WTC11 (cell line): ENCODE results near the gene SH3GL2. TPM values are rescaled to one million over a fixed set of nuclear protein-coding genes. Genes with fewer than 3 reads are reported as not detected.

Source experiments
- ATAC-seq: fragments of 200-7000 bp; cut with Tn5 transposase; 2 replicates; pipeline ENCODE4 v1.10.0; 2021; ENCODE audit warnings: mild to moderate bottlenecking, moderate library complexity
- CTCF ChIA-PET: fragments of 300-600 bp; sonication (Branson Sonifier 250); formaldehyde crosslinking; loops from one replicate; lab custom pipeline; 2021; ENCODE audit warnings: antibody characterized with exemption; lab: Charles Lee
- POLR2A ChIA-PET: fragments of 350-600 bp; sonication (Branson Sonifier 250); formaldehyde crosslinking; loops from one replicate; lab custom pipeline; 2021; ENCODE audit warnings: antibody characterized with exemption; lab: Charles Lee
- DNase-seq: peaks from one replicate; pipeline ENCODE4 v3.0.0; 2021; ENCODE audit warnings: low spot score
- H3K27ac Mint-ChIP-seq: 2 replicates; pipeline ENCODE4 v1.8.0; 2021; ENCODE audit warnings: mixed read lengths
- H3K27me3 Mint-ChIP-seq: 2 replicates; pipeline ENCODE4 v1.8.0; 2021; ENCODE audit warnings: low read depth, mild to moderate bottlenecking, moderate library complexity, mixed read lengths
- H3K36me3 Mint-ChIP-seq: 2 replicates; pipeline ENCODE4 v1.8.0; 2021; ENCODE audit warnings: mixed read lengths
- H3K4me1 Mint-ChIP-seq: 2 replicates; pipeline ENCODE4 v1.8.0; 2022; ENCODE audit warnings: mixed read lengths
- H3K4me3 Mint-ChIP-seq: 2 replicates; pipeline ENCODE4 v1.8.0; 2021; ENCODE audit warnings: mild to moderate bottlenecking, moderate library complexity, mixed read lengths
- H3K9me3 Mint-ChIP-seq: 2 replicates; pipeline ENCODE4 v1.8.0; 2021; ENCODE audit warnings: mixed read lengths
- ATF6 ChIP-seq: sonication (generic); formaldehyde crosslinking; IDR thresholded peaks from 2 replicates; pipeline ENCODE4 v1.8.1; 2023; ENCODE audit warnings: mild to moderate bottlenecking, missing genetic modification reagents
- CREB1 ChIP-seq: sonication (generic); formaldehyde crosslinking; IDR thresholded peaks from 2 replicates; pipeline ENCODE4 v1.8.0; 2023; ENCODE audit warnings: mild to moderate bottlenecking, missing genetic modification reagents
- CREM ChIP-seq: sonication (generic); formaldehyde crosslinking; IDR thresholded peaks from 2 replicates; pipeline ENCODE4 v1.8.1; 2022; ENCODE audit warnings: mild to moderate bottlenecking, missing genetic modification reagents, moderate library complexity
- E2F5 ChIP-seq: sonication (generic); formaldehyde crosslinking; IDR thresholded peaks from 2 replicates; pipeline ENCODE4 v1.8.1; 2022; ENCODE audit warnings: mild to moderate bottlenecking, moderate library complexity, missing genetic modification reagents
- GABPB1 ChIP-seq: sonication (generic); formaldehyde crosslinking; IDR thresholded peaks from 2 replicates; pipeline ENCODE4 v1.8.1; 2023; ENCODE audit warnings: mild to moderate bottlenecking, missing genetic modification reagents
- NFE2L1 ChIP-seq: sonication (generic); formaldehyde crosslinking; IDR thresholded peaks from 2 replicates; pipeline ENCODE4 v1.8.1; 2023; ENCODE audit warnings: missing genetic modification reagents
- NR3C1 ChIP-seq: sonication (generic); formaldehyde crosslinking; conservative IDR thresholded peaks from 2 replicates; pipeline ENCODE4 v1.8.1; 2023; ENCODE audit warnings: low read depth, mild to moderate bottlenecking, missing genetic modification reagents
- PRRX2 ChIP-seq: fragments of 250-450 bp; sonication (Bioruptor Pico); IDR thresholded peaks from 2 replicates; pipeline ENCODE4 v1.8.0; 2021; ENCODE audit warnings: mild to moderate bottlenecking
- RELA ChIP-seq: sonication (generic); formaldehyde crosslinking; IDR thresholded peaks from 2 replicates; pipeline ENCODE4 v1.8.1; 2022; ENCODE audit warnings: missing genetic modification reagents, mild to moderate bottlenecking, borderline replicate concordance
- TP53 ChIP-seq: sonication (generic); formaldehyde crosslinking; IDR thresholded peaks from 2 replicates; pipeline ENCODE4 v1.8.1; 2023; ENCODE audit warnings: mild to moderate bottlenecking, missing genetic modification reagents
- ZNF121 ChIP-seq: sonication (generic); formaldehyde crosslinking; IDR thresholded peaks from 2 replicates; pipeline ENCODE4 v1.8.0; 2023; ENCODE audit warnings: missing genetic modification reagents
- ZNF138 ChIP-seq: sonication (generic); formaldehyde crosslinking; conservative IDR thresholded peaks from 2 replicates; pipeline ENCODE4 v1.8.1; 2022; ENCODE audit warnings: mild to moderate bottlenecking, moderate library complexity, missing genetic modification reagents
- ZNF281 ChIP-seq: sonication (generic); formaldehyde crosslinking; IDR thresholded peaks from 2 replicates; pipeline ENCODE4 v1.8.0; 2023; ENCODE audit warnings: mild to moderate bottlenecking, missing genetic modification reagents
- ZNF416 ChIP-seq: fragments of 250-450 bp; sonication (Bioruptor Pico); IDR thresholded peaks from 2 replicates; pipeline ENCODE4 v1.9.0; 2021; ENCODE audit warnings: mild to moderate bottlenecking, inconsistent platforms
- total RNA-seq: library from RNA; stranded (reverse); gene quantifications from 3 replicates; pipeline ENCODE4 v1.2.3, GENCODE V29; 2021
- TF ChIP-seq, protein P1 (sequence below): sonication (generic); formaldehyde crosslinking; IDR thresholded peaks from 2 replicates; pipeline ENCODE4 v1.8.1; 2023; ENCODE audit warnings: mild to moderate bottlenecking, missing genetic modification reagents, borderline replicate concordance
- TF ChIP-seq, protein P2 (sequence below): sonication (generic); formaldehyde crosslinking; conservative IDR thresholded peaks from 2 replicates; pipeline ENCODE4 v1.8.1; 2023; ENCODE audit warnings: mild to moderate bottlenecking, low read depth, missing genetic modification reagents, moderate library complexity
- TF ChIP-seq, protein P3 (sequence below): sonication (generic); formaldehyde crosslinking; IDR thresholded peaks from 2 replicates; pipeline ENCODE4 v1.8.1; 2023; ENCODE audit warnings: mild to moderate bottlenecking, missing genetic modification reagents, moderate library complexity

Gene SH3GL2
- total RNA-seq, 1 experiment from 2014 or later = 4.2 TPM

DNA sequence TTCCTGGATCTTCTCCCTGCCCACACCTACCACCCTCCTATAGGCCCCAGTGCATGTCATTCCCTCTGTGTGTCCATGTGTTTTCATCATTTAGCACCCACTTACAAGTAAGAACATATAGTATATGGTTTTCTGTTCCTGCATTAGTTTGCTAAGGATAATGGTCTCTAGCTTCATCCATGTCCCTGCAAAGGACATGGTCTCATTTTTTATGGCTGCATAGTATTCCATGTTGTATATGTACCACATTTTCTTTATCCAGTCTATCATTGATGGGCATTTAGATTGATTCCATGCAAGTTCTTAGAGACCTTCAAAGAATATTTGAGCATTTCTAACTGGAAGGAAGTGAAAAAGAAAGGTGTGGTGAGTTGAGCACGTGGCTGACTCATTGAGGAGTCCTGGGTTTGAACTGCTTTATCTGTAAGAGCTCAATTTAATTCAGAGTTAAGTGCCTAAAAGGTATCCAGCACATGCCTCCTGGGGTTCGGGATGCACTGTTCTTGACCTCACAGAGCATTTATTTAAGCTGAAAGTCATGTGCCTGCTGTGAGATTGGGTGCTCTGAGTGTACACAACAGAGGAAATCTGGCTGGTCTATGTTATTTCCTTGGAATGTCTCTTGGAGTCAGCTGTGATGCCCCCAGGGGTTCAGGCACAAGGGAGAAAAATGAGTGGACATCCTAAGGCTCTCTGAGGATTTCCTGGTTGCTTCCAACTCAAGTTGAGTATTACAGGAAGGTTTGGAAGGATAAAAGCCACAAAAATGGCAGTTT is 56.4 kb downstream of the SH3GL2 start:
- ChIA-PET POLR2A (no interaction called here), CTCF (no interaction called here)
- H3K27ac Mint-ChIP-seq = no peak overlapping the region
- H3K27me3 Mint-ChIP-seq = no peaks in the 10 kb centered on the region
- H3K36me3 Mint-ChIP-seq = no peaks in the 10 kb centered on the region
- DNase-seq (no peak), ATAC-seq (no peak)
- H3K9me3 Mint-ChIP-seq = peaks cover 8% of the 10 kb centered on the region
- no peak overlapping the region for H3K4me3 Mint-ChIP-seq
- H3K4me1 Mint-ChIP-seq = peaks cover 9% of the 10 kb centered on the region
- TF ChIP-seq PRRX2 (CRISPR knock-in tag) = no peak
- TF ChIP-seq CREB1 (CRISPR knock-in tag) = no peak
- no peak for TF ChIP-seq NR3C1 (CRISPR knock-in tag)
- TF ChIP-seq GABPB1 (CRISPR knock-in tag) = no peak
- no peak for TF ChIP-seq RELA (CRISPR knock-in tag)
- TF ChIP-seq, all 79 proteins: peak for 0

- ChIA-PET POLR2A (no interaction called here), CTCF (no interaction called here)
- DNase-seq = no peak
- Mint-ChIP-seq H3K27ac (no peak overlapping the region), H3K9me3 (peaks cover 8% of the 10 kb centered on the region), H3K36me3 (no peaks in the 10 kb centered on the region), H3K27me3 (no peaks in the 10 kb centered on the region), H3K4me3 (no peak overlapping the region), H3K4me1 (peaks cover under 1% of the 10 kb centered on the region)
- ATAC-seq = no peak
- no peak for TF ChIP-seq NFE2L1 (CRISPR knock-in tag)
- no peak for TF ChIP-seq ZNF416 (CRISPR knock-in tag)
- no peak for TF ChIP-seq TP53 (CRISPR knock-in tag)
- TF ChIP-seq CREM (CRISPR knock-in tag) = no peak
- TF ChIP-seq ZNF138 = no peak
- no peak for TF ChIP-seq E2F5
- no peak for TF ChIP-seq ZNF281 (CRISPR knock-in tag)
These were observed 57.5 kb downstream of the SH3GL2 start for GRCh38 chr9:17636349-17636748.

DNA sequence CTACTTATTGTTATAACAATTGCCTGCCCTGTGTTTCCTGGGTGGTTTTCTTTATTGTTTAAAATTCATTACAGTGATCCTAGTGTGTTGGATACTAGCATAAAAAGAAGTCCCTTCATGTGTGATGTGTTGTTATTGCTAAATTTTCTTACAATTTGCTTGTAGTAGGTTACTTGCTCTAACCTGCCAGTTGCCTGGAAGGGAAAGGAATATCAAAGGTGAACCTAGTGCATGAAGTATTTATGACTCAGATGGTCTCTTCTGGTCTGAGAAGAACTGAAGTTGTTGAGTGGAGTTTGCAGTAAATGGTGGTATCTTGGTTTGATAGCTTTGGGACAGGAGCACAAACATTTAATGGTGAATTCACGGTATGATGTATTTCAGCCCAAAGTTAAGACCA is 58.0 kb downstream of the SH3GL2 start:
- Mint-ChIP-seq H3K27ac (no peak overlapping the region), H3K27me3 (no peaks in the 10 kb centered on the region), H3K4me1 (no peaks in the 10 kb centered on the region), H3K36me3 (no peaks in the 10 kb centered on the region), H3K9me3 (peaks cover 8% of the 10 kb centered on the region), H3K4me3 (no peak overlapping the region)
- POLR2A ChIA-PET = no interaction called here
- ATAC-seq (no peak), DNase-seq (no peak)
- CTCF ChIA-PET = interaction anchor here (0.6 kb wide), 1 partner anchor 900 kb away, joined by 3 read pairs; no protein-coding TSS in a partner anchor
- TF ChIP-seq CREB1 (CRISPR knock-in tag) = no peak
- TF ChIP-seq, protein P1, sequence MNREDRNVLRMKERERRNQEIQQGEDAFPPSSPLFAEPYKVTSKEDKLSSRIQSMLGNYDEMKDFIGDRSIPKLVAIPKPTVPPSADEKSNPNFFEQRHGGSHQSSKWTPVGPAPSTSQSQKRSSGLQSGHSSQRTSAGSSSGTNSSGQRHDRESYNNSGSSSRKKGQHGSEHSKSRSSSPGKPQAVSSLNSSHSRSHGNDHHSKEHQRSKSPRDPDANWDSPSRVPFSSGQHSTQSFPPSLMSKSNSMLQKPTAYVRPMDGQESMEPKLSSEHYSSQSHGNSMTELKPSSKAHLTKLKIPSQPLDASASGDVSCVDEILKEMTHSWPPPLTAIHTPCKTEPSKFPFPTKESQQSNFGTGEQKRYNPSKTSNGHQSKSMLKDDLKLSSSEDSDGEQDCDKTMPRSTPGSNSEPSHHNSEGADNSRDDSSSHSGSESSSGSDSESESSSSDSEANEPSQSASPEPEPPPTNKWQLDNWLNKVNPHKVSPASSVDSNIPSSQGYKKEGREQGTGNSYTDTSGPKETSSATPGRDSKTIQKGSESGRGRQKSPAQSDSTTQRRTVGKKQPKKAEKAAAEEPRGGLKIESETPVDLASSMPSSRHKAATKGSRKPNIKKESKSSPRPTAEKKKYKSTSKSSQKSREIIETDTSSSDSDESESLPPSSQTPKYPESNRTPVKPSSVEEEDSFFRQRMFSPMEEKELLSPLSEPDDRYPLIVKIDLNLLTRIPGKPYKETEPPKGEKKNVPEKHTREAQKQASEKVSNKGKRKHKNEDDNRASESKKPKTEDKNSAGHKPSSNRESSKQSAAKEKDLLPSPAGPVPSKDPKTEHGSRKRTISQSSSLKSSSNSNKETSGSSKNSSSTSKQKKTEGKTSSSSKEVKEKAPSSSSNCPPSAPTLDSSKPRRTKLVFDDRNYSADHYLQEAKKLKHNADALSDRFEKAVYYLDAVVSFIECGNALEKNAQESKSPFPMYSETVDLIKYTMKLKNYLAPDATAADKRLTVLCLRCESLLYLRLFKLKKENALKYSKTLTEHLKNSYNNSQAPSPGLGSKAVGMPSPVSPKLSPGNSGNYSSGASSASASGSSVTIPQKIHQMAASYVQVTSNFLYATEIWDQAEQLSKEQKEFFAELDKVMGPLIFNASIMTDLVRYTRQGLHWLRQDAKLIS = no peak
- TF ChIP-seq, protein P2, sequence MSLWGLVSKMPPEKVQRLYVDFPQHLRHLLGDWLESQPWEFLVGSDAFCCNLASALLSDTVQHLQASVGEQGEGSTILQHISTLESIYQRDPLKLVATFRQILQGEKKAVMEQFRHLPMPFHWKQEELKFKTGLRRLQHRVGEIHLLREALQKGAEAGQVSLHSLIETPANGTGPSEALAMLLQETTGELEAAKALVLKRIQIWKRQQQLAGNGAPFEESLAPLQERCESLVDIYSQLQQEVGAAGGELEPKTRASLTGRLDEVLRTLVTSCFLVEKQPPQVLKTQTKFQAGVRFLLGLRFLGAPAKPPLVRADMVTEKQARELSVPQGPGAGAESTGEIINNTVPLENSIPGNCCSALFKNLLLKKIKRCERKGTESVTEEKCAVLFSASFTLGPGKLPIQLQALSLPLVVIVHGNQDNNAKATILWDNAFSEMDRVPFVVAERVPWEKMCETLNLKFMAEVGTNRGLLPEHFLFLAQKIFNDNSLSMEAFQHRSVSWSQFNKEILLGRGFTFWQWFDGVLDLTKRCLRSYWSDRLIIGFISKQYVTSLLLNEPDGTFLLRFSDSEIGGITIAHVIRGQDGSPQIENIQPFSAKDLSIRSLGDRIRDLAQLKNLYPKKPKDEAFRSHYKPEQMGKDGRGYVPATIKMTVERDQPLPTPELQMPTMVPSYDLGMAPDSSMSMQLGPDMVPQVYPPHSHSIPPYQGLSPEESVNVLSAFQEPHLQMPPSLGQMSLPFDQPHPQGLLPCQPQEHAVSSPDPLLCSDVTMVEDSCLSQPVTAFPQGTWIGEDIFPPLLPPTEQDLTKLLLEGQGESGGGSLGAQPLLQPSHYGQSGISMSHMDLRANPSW (CRISPR knock-in tag) = no peak
- TF ChIP-seq ATF6 = no peak
- TF ChIP-seq, protein P3, sequence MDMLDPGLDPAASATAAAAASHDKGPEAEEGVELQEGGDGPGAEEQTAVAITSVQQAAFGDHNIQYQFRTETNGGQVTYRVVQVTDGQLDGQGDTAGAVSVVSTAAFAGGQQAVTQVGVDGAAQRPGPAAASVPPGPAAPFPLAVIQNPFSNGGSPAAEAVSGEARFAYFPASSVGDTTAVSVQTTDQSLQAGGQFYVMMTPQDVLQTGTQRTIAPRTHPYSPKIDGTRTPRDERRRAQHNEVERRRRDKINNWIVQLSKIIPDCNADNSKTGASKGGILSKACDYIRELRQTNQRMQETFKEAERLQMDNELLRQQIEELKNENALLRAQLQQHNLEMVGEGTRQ (CRISPR knock-in tag) = no peak
- no peak for TF ChIP-seq ZNF121 (CRISPR knock-in tag)
